GM21360 (cell line): ENCODE measurements around the gene PRKACG.
"Not testable (repeated sequence)": the region's sequence is repeated elsewhere in the genome, so short reads cannot be mapped to it uniquely, and the experiment has no call there.

ENCODE experiments used
- ATAC-seq: cut with Tn5 transposase; IDR thresholded peaks from one replicate; pipeline ENCODE4 v1.9.1; 2021; ENCODE audit warnings: mild to moderate bottlenecking, moderate library complexity; ENCODE audit not compliant: unreplicated experiment

Gene PRKACG

DNA sequence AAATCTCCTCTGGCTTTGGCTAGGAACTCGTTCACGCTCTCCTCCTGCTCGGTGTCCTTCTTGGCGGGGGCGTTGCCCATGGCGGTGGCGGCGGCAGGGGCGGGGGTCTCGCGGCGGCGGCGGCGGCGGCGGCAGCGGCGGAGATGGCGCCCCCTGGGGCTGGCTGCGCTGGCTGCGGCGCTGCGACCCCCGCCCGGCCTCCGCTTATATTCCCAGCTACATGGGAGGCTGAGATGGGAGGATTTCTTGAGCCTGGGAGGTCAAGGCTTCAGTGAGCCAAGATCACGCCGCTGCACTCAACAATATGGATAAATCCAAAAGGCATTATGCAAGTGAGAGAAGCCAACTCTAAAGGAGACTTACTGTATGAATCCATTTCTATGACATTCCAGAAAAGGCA lies at the start of gene PRKACG:
Gene PRKACG, minus strand, starts transcription at position 101 of the 400 bp plus-strand sequence. Its CDS starts 21 bp downstream, at position 80.
- no peak for ATAC-seq

DNA sequence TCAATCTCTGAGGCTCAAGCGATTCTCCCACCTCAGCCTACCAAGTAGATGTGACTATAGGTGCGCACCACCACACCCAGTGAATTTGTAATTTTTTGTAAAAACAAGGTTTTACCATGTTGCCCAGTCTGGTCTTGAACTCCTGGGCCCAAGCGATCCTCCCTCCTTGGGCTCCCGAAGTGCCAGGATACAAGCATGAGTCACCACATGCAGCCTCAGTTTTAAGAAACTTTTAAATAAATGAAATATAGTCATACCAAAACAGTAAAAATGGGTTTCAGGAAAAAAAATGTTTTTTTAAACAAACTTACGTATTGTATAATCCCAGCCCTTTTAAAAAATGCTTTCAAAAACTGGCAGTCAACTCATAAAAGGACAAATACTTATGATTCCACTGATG lies 48.3 kb upstream of the PRKACG start:
- ATAC-seq, result no peak

DNA sequence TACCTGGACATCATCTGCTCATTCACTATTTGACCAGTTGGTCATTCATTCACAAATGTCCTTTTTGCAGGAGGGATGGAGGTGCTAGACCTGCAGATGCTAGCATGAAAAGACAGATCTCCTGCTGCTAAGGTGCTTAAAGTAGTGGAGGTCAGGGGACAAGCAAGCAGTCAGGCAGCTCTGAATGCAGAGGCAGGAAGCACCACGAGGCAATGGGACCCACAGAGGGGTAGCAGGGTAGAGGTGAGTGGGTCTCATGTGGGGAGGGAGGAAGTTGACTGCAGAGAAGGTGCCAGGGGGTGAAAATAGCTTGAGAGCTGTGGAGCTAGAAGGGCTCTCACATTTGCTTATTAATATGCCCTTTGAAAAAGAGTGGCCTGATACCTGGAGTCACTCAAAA lies 46.9 kb upstream of the PRKACG start:
- no peak for ATAC-seq

DNA sequence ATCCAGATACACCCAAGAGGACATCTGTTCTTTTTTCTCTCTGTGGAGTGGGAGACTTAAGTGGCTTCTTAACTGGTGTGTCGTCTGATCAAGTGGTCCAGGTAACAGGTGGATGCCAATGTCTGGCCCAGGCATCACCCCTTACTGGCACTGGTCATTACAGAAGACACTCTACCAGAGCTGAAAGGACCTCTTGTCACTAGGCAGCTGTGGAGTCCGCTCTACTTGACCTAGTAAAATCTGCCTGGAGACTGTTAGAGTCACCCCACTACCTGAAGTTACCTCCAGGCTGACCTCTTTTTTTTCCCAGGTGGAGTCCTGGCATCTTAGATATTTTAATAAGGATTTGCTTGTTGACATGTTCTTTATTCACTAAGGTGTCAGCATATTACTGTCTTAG lies 44.2 kb upstream of the PRKACG start:
- no peak for ATAC-seq

DNA sequence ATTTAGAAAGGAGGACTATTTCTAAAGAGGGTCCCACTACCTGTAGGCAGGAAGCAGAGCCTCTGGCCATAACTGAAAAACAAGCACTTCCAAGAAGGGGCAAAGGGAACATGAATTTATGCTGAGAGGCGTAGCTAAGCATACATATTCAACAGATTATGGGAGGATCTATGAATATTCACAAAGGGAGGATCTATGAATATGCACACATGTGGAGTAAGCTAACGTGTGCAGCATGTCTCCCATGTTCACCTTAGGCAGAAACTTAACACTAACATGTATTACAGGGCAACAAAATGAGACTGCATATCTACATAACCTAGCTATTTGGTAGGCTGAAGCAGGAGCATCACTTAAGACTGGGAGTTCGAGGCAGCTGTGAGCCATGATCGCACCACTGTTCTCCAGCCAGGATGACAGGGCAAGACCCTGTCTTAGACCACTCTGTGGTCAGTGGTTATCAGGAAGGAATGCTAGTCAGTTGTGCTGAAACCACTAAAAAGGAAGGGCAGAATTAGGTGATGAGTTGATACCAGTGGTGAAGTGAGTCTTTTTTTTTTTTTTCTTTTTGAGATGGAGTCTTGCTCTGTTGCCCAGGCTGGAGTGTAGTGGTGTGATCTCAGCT lies 42.4 kb upstream of the PRKACG start:
- ATAC-seq, result no peak

DNA sequence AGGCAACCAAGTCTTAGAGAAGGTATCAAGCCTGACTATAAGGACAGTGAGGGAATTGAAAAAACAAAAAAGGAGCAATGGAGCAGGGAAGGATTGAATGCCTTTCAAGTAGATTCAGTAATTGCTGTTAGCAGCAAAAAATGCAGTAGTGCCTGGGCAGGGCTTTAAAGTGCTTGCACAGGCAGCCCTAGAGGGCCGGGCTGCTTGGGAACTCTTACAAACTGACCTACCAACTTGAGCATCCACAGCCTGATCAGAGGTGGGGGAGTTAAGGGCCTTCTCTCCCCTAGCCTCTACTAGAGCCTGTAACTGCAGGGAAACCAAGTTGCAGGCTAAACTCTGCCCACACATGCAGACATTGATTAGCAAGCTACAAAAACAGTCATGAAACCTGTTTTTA lies 41.1 kb upstream of the PRKACG start:
- ATAC-seq, result no peak

DNA sequence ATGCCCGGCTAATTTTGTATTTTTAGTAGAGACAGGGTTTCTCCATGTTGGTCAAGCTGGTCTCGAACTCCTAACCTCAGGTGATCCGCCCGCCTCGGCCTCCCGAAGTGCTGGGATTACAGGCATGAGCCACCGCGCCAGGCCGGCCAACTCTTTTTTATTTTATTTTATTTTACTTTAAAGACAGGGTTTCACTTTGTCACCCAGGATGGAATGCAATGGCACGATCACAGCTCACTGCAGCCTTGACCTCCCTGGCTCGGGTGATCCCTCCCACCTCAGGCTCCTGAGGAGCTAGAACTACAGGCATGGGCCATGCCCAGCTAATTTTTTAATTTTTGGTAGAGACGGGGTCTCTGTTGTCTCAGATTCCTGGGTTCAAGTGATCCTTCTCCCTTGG lies 37.0 kb upstream of the PRKACG start:
- not testable (repeated sequence) for ATAC-seq

DNA sequence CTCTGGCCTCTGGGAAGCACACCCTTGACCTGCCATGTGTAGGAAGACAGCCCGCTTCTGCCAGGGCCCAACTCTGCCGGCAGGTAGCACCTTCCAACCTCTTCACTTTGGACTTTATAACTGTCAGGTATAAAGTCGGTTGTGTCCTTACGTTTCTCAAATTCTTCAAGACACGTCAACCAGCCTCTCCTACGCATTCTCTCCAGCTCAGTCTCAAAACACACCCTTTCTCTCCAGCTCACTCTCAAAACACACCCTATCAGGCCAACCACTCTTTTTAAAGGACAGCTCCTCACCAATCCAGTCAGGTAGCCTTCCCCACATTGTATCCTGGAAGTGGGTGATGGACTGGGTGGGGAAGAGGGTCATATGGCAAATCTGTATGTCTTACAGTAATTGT lies 35.2 kb upstream of the PRKACG start:
- no peak for ATAC-seq

DNA sequence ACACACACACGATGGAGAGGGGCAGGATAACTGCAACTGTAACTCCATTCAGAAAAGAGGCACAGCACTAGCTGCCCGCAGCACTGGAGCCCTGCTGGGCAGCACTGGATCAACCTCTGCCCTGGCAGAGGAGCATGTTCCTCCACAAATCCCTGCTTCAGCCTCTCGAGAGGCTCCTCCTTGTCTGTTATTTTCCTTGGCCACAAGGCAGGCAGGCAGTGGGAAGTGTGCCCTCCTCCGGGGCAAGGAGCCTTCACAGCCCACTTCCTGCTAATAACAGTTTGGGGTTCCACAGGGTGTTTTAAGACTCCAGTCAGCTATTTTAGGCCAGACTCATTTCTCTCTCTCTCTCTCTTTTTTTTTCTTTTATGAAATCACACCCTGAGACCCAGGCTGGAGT lies 33.5 kb upstream of the PRKACG start:
- ATAC-seq, result no peak

DNA sequence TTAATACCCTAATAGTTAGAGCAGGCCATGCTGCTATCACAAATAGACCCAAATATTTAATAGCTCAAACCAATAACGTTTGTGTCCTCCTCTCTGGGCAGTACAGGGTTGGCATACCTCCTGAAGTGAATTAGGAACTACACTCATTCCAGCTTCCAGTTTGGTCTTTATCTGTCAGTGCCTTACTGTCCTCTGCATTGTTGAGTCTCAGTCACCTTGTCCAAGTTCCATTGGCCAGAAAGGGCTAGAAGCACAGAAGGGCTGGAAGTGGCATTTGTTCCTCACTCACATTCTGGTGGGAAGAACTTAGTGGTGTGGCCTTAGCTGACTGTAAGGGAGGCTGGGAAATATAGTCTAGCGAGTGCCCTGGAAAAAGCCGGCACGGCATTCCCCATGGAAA lies 32.8 kb upstream of the PRKACG start:
- no peak for ATAC-seq

DNA sequence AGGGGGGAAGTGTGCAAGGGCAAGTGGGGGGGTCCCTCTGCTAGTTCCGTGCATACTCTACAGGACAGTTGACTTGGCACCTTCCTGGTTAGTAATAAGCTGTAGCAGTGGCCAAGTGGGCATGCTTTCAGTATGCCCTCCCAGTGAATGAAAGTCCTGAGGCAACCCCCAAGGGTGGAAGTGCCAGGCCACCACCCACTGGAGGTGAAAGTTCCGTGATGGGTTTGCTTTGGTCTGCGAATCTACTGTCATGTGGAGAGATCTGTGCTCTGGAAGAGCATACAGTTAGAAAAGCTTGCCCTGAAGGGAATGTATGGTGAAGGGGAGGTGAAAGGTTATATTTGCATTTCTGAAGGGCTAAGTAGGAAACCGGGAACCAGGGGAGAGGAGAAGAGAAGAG lies 31.9 kb upstream of the PRKACG start:
- ATAC-seq, result no peak

DNA sequence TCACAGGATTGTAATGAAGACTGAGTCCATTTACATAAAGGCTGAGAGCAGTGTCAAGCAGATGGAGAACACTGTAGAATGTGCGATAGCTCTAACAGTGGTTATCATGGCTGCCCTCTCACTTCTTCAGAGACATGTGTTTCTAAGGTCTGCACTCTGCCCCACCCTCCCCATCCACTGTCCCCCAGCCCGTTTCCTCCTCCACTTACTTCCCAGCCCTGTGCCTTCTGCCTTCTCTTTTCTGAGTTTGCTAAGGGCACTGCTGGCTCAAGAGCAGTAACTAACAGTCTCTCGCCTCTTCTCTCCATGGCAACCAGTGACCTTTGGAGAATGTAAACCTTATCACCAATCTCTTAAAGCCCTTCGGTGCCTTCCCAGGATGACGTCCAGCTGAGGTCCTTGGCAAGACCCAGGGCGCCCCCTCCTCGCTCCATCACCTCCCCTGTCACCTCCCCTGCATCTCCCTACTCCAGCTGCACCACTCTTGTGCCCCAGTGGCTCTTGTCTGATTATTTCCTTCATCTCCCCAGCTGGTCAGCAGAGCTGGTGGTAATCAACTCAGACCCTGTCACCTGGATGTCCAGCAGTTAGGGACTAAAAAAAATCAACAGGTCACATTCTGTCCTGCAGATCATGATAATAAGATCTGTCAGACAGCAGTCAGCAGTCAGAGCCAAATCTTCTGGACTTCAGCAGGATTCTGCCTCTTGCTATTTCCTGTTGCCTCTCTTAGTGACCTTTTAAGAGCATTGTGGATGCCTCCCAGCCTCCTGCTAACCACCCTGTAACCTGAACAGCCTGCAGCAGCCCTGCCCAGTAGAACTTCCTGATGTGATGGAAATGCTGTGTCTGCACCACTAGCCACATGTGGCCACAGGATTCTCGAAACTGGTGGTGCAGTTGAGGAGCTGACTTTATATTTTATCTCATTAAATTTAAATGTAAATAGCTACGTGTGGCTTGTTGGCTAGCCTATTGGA lies 30.6 kb upstream of the PRKACG start:
- no peak for ATAC-seq

DNA sequence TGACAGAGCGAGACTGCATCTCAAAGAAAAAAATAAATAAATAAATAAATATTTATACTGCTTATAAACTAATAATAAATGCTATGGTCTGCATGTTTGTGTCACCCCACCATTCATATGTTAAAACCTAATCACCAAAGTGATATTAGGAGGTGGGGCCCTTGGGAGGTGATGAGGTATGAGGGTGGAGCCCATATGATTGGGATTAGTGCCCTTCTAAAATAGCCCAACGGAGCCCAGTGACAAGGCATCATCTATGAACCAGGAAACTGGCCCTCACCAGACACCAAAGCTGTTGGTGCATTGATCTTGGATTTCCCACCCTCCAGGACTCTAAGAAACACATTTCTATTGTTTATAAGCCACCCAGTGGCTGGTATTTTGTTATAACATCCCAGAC lies 26.7 kb upstream of the PRKACG start:
- ATAC-seq, result no peak

DNA sequence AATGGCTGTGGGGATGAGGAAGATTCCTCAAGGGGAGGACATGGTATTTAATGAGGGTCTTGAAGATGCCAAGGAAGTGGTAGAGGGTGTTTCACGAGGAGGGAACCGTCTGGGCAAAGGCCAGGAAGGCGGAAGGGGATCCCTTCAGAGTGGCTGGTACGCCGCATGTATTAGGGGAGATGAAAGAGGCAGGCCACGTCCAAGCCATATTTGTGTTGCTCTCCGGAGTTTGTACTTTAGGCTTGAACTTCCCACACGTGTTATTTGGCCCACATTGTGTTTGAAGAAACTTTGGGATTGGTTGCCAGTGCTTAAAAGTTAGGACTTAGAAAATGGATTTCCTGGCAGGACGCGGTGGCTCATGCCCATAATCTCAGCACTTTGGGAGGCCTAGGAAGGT lies 22.9 kb upstream of the PRKACG start:
- ATAC-seq, result no peak

DNA sequence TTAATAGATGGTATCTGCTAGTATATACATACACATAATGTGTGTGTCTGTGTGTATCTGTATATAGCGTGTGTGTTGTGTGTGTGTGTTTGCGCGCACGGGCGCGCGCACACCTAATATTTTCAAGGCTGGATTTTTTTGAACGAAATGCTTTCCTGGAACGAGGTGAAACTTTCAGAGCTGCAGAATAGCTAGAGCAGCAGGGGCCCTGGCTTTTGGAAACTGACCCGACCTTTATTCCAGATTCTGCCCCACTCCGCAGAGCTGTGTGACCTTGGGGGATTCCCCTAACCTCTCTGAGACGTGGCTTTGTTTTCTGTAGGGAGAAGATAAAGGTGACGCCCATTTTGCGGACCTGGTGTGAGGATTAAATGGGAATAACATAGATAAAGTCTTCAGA lies 22.4 kb upstream of the PRKACG start:
- peak; percentile 15 for ATAC-seq

DNA sequence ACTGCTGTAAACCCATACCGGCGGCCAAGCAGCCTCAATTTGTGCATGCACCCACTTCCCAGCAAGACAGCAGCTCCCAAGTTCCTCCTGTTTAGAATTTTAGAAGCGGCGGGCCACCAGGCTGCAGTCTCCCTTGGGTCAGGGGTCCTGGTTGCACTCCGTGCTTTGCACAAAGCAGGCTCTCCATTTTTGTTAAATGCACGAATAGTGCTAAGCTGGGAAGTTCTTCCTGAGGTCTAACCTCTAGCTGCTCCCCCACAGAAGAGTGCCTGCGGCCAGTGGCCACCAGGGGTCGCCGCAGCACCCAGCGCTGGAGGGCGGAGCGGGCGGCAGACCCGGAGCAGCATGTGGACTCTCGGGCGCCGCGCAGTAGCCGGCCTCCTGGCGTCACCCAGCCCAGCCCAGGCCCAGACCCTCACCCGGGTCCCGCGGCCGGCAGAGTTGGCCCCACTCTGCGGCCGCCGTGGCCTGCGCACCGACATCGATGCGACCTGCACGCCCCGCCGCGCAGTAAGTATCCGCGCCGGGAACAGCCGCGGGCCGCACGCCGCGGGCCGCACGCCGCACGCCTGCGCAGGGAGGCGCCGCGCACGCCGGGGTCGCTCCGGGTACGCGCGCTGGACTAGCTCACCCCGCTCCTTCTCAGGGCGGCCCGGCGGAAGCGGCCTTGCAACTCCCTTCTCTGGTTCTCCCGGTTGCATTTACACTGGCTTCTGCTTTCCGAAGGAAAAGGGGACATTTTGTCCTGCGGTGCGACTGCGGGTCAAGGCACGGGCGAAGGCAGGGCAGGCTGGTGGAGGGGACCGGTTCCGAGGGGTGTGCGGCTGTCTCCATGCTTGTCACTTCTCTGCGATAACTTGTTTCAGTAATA lies 21.8 kb upstream of the PRKACG start, which contains the start of gene FXN:
Gene FXN, plus strand, starts transcription at position 315 of the 871 bp plus-strand sequence. Its CDS starts 31 bp downstream, at position 346.
- peak; percentile 93 for ATAC-seq

DNA sequence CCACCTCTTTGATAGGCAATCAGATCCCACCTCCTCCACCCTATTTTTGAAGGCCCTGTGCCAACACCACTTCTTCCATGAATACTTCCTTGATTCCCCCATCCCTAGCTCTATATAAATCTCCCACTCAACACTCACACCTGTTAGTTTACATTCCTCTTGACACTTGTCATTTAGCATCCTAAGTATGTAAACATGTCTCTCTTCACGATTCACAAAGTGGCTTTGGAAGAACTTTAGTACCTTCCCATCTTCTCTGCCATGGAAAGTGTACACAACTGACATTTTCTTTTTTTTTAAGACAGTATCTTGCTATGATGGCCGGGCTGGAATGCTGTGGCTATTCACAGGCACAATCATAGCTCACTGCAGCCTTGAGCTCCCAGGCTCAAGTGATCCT lies 20.2 kb upstream of the PRKACG start:
- ATAC-seq, result no peak

DNA sequence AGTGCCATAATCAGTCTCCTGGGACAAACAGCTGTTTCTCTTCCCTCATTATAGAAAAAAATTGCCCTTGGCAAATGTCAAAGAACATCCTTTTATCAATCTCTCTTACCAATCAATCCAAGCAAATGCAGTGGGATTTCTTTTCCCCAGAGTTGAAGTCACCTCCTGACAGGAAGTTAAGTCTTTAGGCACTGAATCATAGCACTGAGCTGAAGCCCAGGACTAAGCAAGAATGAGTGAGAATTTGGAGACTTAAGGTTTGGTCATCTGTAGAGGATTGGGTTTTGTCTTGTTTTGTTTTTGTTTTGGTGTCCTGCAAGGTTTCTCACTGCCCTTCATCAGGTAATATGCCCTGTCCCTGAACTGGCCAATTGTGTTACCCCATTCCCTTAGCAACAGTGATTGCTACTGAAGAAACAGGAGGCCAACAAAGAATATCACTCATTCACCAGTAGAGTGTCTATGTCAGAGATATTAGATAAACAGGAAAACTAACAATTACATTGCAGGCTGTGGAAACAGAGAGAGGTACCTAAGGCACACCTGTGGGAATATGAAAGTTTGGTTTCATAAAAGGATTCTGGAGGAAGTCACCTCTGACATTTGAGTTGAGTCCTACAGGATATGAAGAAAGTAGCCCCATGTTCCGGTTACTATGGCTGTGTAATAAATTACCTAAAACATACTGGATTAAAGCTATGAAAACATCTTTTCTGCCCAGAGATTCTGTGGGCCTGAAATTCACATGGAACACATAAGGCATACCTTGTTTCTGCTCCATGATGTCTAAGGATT lies 17.1 kb upstream of the PRKACG start:
- no peak for ATAC-seq

DNA sequence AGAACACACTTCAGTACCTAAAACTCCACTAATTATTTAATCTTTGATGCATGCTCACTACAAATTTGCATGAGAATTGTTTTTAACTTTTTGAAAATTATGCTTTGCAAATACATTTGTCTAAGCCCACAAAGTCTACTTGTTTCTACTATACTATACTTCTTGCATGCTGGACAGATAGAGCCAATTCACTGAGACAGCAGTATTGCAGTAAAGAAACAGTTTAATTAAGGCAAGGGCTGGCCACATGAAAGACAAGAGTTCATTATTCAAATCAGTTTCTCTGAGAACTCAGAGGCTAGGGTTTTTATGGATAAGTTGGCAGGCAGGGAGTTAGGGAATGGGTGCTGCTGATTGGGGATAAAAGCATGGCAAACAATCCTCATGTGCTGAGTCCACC lies 15.6 kb upstream of the PRKACG start:
- ATAC-seq, result no peak

DNA sequence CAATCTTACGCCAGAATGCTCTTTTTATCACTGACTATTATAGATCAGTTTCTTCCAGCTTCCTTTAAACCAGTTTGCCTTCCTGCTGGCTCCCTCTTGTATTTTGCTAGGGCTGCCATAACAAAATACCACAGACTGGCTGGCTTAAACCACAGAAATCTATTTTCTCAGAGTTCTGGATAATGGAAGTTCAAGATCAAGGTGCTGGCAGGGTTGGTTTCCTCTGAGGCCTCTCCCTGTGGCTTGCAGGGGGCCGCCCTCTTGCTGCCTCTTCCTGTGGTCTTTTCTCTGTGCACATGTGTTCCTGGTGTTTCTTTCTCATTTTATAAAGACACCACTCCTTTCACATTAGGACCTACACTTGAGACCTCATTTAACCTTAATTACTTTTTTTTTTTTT lies 14.8 kb upstream of the PRKACG start:
- no peak for ATAC-seq
